B cell (primary cell): ENCODE data around the gene ATF3. TPM values are rescaled to one million over a fixed set of nuclear protein-coding genes. Genes with fewer than 3 reads are reported as not detected.

Experiments used
- ATAC-seq: fragments of 200-7000 bp; cut with Tn5 transposase; one replicate; pipeline ENCODE4 v1.10.0; 2021; ENCODE audit warnings: low read depth, mild to moderate bottlenecking, moderate number of reproducible peaks, moderate library complexity
- CTCF ChIA-PET: fragments of 350-600 bp; sonication (Branson Sonifier 250); formaldehyde crosslinking; loops from one replicate; lab custom pipeline; 2021; ENCODE audit warnings: antibody characterized with exemption, inconsistent platforms; lab: Charles Lee
- POLR2A ChIA-PET: fragments of 350-600 bp; sonication (Branson Sonifier 250); formaldehyde crosslinking; loops from one replicate; lab custom pipeline; 2021; ENCODE audit warnings: antibody characterized with exemption; lab: Charles Lee
- DNase-seq: peaks from one replicate; pipeline ENCODE4 v3.0.0; 2013
- H2AFZ ChIP-seq: 2 replicates; pipeline ENCODE4 v1.6.1; 2012; ENCODE audit warnings: mild to moderate bottlenecking, low read depth, low read length; ENCODE audit not compliant: insufficient read depth, poor library complexity, severe bottlenecking
- H3K27ac ChIP-seq, 2 donors: 1 replicate in 1 of 2; 2 replicates in 1 of 2; pipeline ENCODE4 v1.5.1; 2012 to 2013; ENCODE audit warnings: low read length in 2 of 2, mild to moderate bottlenecking in 2 of 2, moderate library complexity in 1 of 2
- H3K27me3 ChIP-seq, 4 experiments: fragments of 200-600 bp in 1 of 4; sonication (generic) in 1 of 4; replicated peaks in 1 of 4; 1 replicate in 2 of 4; 2 replicates in 2 of 4; pipeline versions ENCODE4 v1.6.1 to v1.7.0; 2013 to 2016; ENCODE audit warnings: low read length in 3 of 4, mild to moderate bottlenecking in 2 of 4, mixed read lengths in 1 of 4, moderate library complexity in 1 of 4; ENCODE audit not compliant: insufficient read depth in 4 of 4, control insufficient read depth in 3 of 4; ENCODE audit errors: control extremely low read depth in 1 of 4
- H3K36me3 ChIP-seq, 2 experiments: replicated peaks in 1 of 2; 1 replicate in 1 of 2; 2 replicates in 1 of 2; pipeline versions ENCODE4 v1.6.1 to v1.7.1; 2013; ENCODE audit warnings: low read length in 1 of 2; ENCODE audit not compliant: insufficient read depth in 2 of 2, control insufficient read depth in 1 of 2; ENCODE audit errors: control extremely low read depth in 1 of 2, extremely low read depth in 1 of 2
- H3K4me1 ChIP-seq, 2 donors: fragments of 200-600 bp in 1 of 2; sonication (generic) in 1 of 2; 1 replicate in 1 of 2; 2 replicates in 1 of 2; pipeline versions ENCODE4 v1.5.1 to v1.6.1; 2013 to 2017; ENCODE audit warnings: low read length in 2 of 2; ENCODE audit not compliant: control insufficient read depth in 2 of 2, insufficient read depth in 2 of 2
- H3K4me2 ChIP-seq: replicated peaks from 2 replicates; pipeline ENCODE3; 2012; ENCODE audit warnings: mild to moderate bottlenecking, low read depth, low read length; ENCODE audit not compliant: poor library complexity, severe bottlenecking
- H3K4me3 ChIP-seq, 5 experiments: fragments of 200-600 bp in 1 of 5; sonication (generic) in 1 of 5; 1 replicate in 3 of 5; 2 replicates in 2 of 5; pipeline versions ENCODE4 v1.5.1 to v1.7.0; 2011 to 2016; ENCODE audit warnings: low read length in 4 of 5, mild to moderate bottlenecking in 4 of 5, low read depth in 2 of 5, control low read depth in 1 of 5, moderate library complexity in 1 of 5; ENCODE audit not compliant: insufficient read depth in 1 of 5; ENCODE audit errors: control extremely low read depth in 1 of 5, extremely low read depth in 1 of 5
- H3K79me2 ChIP-seq: fragments of 200-600 bp; sonication (generic); one replicate; pipeline ENCODE4 v1.6.0; 2016; ENCODE audit warnings: low read length; ENCODE audit not compliant: control insufficient read depth, insufficient read depth
- H3K9ac ChIP-seq: fragments of 200-600 bp; sonication (generic); 2 replicates; pipeline ENCODE4 v1.6.1; 2017; ENCODE audit warnings: mild to moderate bottlenecking, low read length, moderate library complexity
- H3K9me3 ChIP-seq, 3 donors: one replicate each; pipeline versions ENCODE4 v1.6.1 to v1.7.1; 2013; ENCODE audit warnings: low read length in 2 of 3; ENCODE audit not compliant: control insufficient read depth in 2 of 3, insufficient read depth in 1 of 3; ENCODE audit errors: control extremely low read depth in 1 of 3
- H4K20me1 ChIP-seq: 2 replicates; pipeline ENCODE4 v1.6.0; 2012; ENCODE audit warnings: mild to moderate bottlenecking, low read length; ENCODE audit not compliant: insufficient read depth, control insufficient read depth, poor library complexity, severe bottlenecking
- H3K27ac Mint-ChIP-seq: one replicate; pipeline ENCODE4 v1.8.0; 2021; ENCODE audit warnings: mixed read lengths
- H3K27me3 Mint-ChIP-seq: one replicate; pipeline ENCODE4 v1.8.0; 2021; ENCODE audit warnings: mixed read lengths
- H3K4me1 Mint-ChIP-seq: one replicate; pipeline ENCODE4 v1.8.0; 2021; ENCODE audit warnings: mixed read lengths
- H3K4me3 Mint-ChIP-seq: one replicate; pipeline ENCODE4 v1.8.0; 2021; ENCODE audit warnings: mixed read lengths
- H3K9me3 Mint-ChIP-seq: one replicate; pipeline ENCODE4 v1.8.0; 2022; ENCODE audit warnings: mixed read lengths; ENCODE audit not compliant: insufficient read depth
- CTCF ChIP-seq: fragments of 200-600 bp; IDR thresholded peaks from one replicate; pipeline ENCODE4 v1.8.0; 2022; ENCODE audit warnings: antibody characterized with exemption, mild to moderate bottlenecking
- EZH2 ChIP-seq: IDR thresholded peaks from 2 replicates; pipeline ENCODE4 v1.6.1; 2012; ENCODE audit warnings: borderline replicate concordance, low read depth, mild to moderate bottlenecking, moderate library complexity, low read length; ENCODE audit not compliant: insufficient read depth, poor library complexity, severe bottlenecking
- WGBS: methylation state at CpG from one replicate; pipeline ENCODE4 v1.1.5; 2013; ENCODE audit warnings: missing lambda C conversion rate; ENCODE audit not compliant: insufficient coverage; 5-methylcytosine and 5-hydroxymethylcytosine counted together
- intact Hi-C: fragments of 100-400 bp; cut with micrococcal nuclease; formaldehyde crosslinking; loops from one replicate; pipeline ENCODE4 v1.10.0; 2022
- polyA plus RNA-seq: library from polyadenylated mRNA; depleted of rRNA; stranded (reverse); fragments of >200 nt; gene quantifications from 2 replicates; pipeline ENCODE4 v1.2.3, GENCODE V29; 2012
- total RNA-seq, 2 donors: library from RNA; stranded (reverse); fragments of 120-200 nt in 1 of 2; gene quantifications; 1 replicate in 1 of 2; 2 replicates in 1 of 2; pipeline versions ENCODE4 v1.2.3 to v1.2.4, GENCODE V29; 2013 to 2022

Gene ATF3
- total and polyA plus RNA-seq, 2 donors (not counting 1 experiment from before 2014, with no cell fraction given), result 4.5 to 42.3 TPM

GRCh38 chr1:212600071-212600915 is 8.3 kb upstream of the ATF3 start:
- Histone ChIP-seq H3K9me3 (no peaks in the 10 kb centered on the region), H3K4me2 (no peak overlapping the region), H3K79me2 (no peaks in the 10 kb centered on the region), H3K9ac (no peak overlapping the region), H3K27me3 (peaks cover 0 to 30% (median 16%) of the 10 kb centered on the region in 4 experiments), H3K4me1 (peaks cover 11 to 12% of the 10 kb centered on the region in 2 donors), H3K27ac (no peak overlapping the region), H2AFZ (no peak overlapping the region), H3K4me3 (no peak overlapping the region), H3K36me3 (no peaks in the 10 kb centered on the region), H4K20me1 (no peaks in the 10 kb centered on the region)
- TF ChIP-seq CTCF, result no peak
- no peak for TF ChIP-seq EZH2
- CTCF ChIA-PET, result no interaction called here
- ATAC-seq, result no peak
- Mint-ChIP-seq H3K9me3 (no peaks in the 10 kb centered on the region), H3K27ac (no peak overlapping the region), H3K4me1 (peaks cover 14% of the 10 kb centered on the region), H3K27me3 (peaks cover 49% of the 10 kb centered on the region), H3K4me3 (no peak overlapping the region)
- POLR2A ChIA-PET, result no interaction called here
- DNase-seq, result no peak
- WGBS, result 76% methylated on average over 7 of the region's 11 CpGs
- intact Hi-C loops, result no loop called here

GRCh38 chr1:212600980-212601379 is 7.6 kb upstream of the ATF3 start:
- intact Hi-C loops, result no loop called here
- POLR2A ChIA-PET, result no interaction called here

More at GRCh38 chr1:212600980-212601379, 7.6 kb upstream of the ATF3 start:
- H3K9me3 ChIP-seq, result no peaks in the 10 kb centered on the region
- H3K36me3 ChIP-seq, result no peaks in the 10 kb centered on the region
- Mint-ChIP-seq H3K4me3 (no peak overlapping the region), H3K9me3 (no peaks in the 10 kb centered on the region), H3K4me1 (peaks cover 12% of the 10 kb centered on the region), H3K27ac (no peak overlapping the region), H3K27me3 (peaks cover 56% of the 10 kb centered on the region)
- CTCF ChIA-PET, result no interaction called here
- H2AFZ ChIP-seq, result no peak overlapping the region
- no peaks in the 10 kb centered on the region for H3K79me2 ChIP-seq
- H3K27ac ChIP-seq, result no peak overlapping the region
- ATAC-seq (no peak), DNase-seq (no peak)
- H3K4me2 ChIP-seq, result no peak overlapping the region
- no peak overlapping the region for H3K9ac ChIP-seq
- 100% methylated on average over 1 of the region's 2 CpGs for WGBS
- no peak overlapping the region for H3K4me3 ChIP-seq
- TF ChIP-seq CTCF, result no peak
- no peak for TF ChIP-seq EZH2
- peaks cover 0 to 35% (median 22%) of the 10 kb centered on the region in 4 experiments for H3K27me3 ChIP-seq
- no peaks in the 10 kb centered on the region for H4K20me1 ChIP-seq
- peaks cover 7 to 12% of the 10 kb centered on the region in 2 donors for H3K4me1 ChIP-seq
